SK-N-SH (cell line): ENCODE measurements around the gene SPSB4.

Experiments used
- POLR2AphosphoS5 ChIP-seq: IDR thresholded peaks from 2 replicates; pipeline ENCODE4 v1.6.1; 2012; ENCODE audit warnings: low read depth, low read length
- TF ChIP-seq, protein P1 (sequence below): IDR thresholded peaks from 2 replicates; pipeline ENCODE4; 2012
- TF ChIP-seq, protein P2 (sequence below): fragments of 200-600 bp; sonication (generic); IDR thresholded peaks from 2 replicates; pipeline ENCODE4 v1.6.1; 2017; ENCODE audit warnings: antibody characterized with exemption, mild to moderate bottlenecking, moderate library complexity

DNA sequence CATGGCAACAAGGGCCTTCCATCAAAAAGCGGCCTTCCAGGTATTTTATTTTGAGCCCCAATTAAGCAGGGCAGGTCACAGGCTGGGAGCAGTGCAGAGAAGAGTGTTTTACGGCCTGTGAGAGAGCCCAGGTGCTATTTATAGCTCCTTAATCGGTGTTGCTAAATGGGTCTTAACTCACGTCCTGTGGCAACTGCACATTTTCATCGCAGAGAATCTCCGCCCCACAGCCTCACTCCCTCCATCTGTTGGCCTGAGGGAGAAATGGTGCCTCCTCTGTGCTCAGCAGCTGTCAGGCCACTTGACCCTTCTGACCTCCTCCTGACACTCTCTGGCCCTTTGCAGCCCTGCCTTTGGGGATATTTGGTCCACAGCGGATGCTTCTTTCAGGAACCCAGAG lies 58.6 kb downstream of the SPSB4 start:
- TF ChIP-seq, protein P1, sequence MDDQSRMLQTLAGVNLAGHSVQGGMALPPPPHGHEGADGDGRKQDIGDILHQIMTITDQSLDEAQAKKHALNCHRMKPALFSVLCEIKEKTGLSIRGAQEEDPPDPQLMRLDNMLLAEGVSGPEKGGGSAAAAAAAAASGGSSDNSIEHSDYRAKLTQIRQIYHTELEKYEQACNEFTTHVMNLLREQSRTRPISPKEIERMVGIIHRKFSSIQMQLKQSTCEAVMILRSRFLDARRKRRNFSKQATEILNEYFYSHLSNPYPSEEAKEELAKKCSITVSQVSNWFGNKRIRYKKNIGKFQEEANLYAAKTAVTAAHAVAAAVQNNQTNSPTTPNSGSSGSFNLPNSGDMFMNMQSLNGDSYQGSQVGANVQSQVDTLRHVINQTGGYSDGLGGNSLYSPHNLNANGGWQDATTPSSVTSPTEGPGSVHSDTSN, result no peak
- TF ChIP-seq, protein P2, sequence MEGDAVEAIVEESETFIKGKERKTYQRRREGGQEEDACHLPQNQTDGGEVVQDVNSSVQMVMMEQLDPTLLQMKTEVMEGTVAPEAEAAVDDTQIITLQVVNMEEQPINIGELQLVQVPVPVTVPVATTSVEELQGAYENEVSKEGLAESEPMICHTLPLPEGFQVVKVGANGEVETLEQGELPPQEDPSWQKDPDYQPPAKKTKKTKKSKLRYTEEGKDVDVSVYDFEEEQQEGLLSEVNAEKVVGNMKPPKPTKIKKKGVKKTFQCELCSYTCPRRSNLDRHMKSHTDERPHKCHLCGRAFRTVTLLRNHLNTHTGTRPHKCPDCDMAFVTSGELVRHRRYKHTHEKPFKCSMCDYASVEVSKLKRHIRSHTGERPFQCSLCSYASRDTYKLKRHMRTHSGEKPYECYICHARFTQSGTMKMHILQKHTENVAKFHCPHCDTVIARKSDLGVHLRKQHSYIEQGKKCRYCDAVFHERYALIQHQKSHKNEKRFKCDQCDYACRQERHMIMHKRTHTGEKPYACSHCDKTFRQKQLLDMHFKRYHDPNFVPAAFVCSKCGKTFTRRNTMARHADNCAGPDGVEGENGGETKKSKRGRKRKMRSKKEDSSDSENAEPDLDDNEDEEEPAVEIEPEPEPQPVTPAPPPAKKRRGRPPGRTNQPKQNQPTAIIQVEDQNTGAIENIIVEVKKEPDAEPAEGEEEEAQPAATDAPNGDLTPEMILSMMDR, result no peak
- no peak for TF ChIP-seq POLR2AphosphoS5
